ENCODE results near the gene KCNJ9.

KCNJ9 gene

GRCh38 chr1:160066829-160067745 lies 14.3 kb upstream of the KCNJ9 start:
- DNase-seq (ENCODE audit: low read depth): no peak

GRCh38 chr1:160068225-160068624 lies 13.1 kb upstream of the KCNJ9 start:
- DNase-seq (ENCODE audit: low read depth): no peak

- DNase-seq (ENCODE audit: low read depth): no peak
These were observed 11.7 kb upstream of the KCNJ9 start, which contains the start of gene KCNJ10 for GRCh38 chr1:160069460-160070231. Gene KCNJ10, minus strand, starts transcription at chr1:160070160. Its CDS starts 27,628 bp downstream, at chr1:160042532.

GRCh38 chr1:160070243-160071163 lies 10.8 kb upstream of the KCNJ9 start:
- DNase-seq (ENCODE audit: low read depth): peak; percentile 62

GRCh38 chr1:160071289-160071688 lies 10.0 kb upstream of the KCNJ9 start:
- DNase-seq (ENCODE audit: low read depth): no peak

GRCh38 chr1:160074865-160075264 lies 6.5 kb upstream of the KCNJ9 start:
- DNase-seq (ENCODE audit: low read depth): no peak

GRCh38 chr1:160075836-160076235 lies 5.5 kb upstream of the KCNJ9 start:
- no peak for DNase-seq (ENCODE audit: low read depth)

- DNase-seq (ENCODE audit: low read depth): no peak
These were observed 5.0 kb upstream of the KCNJ9 start for GRCh38 chr1:160076295-160076694.

GRCh38 chr1:160077486-160077885 lies 3.9 kb upstream of the KCNJ9 start:
- DNase-seq (ENCODE audit: low read depth): no peak

GRCh38 chr1:160078512-160079195 lies 2.7 kb upstream of the KCNJ9 start:
- peak; percentile 36 for DNase-seq (ENCODE audit: low read depth)

GRCh38 chr1:160079448-160079847 lies 1.9 kb upstream of the KCNJ9 start:
- no peak for DNase-seq (ENCODE audit: low read depth)

- DNase-seq (ENCODE audit: low read depth): no peak
These were observed 797 bp upstream of the KCNJ9 start for GRCh38 chr1:160080381-160081100.

- no peak for DNase-seq (ENCODE audit: low read depth)
These were observed 1.1 kb downstream of the KCNJ9 start for GRCh38 chr1:160082487-160082886.

GRCh38 chr1:160082926-160083325 lies 1.6 kb downstream of the KCNJ9 start:
- no peak for DNase-seq (ENCODE audit: low read depth)

GRCh38 chr1:160083968-160084770 lies 2.8 kb downstream of the KCNJ9 start:
- peak; percentile 49 for DNase-seq (ENCODE audit: low read depth)

- no peak for DNase-seq (ENCODE audit: low read depth)
These were observed 3.5 kb downstream of the KCNJ9 start for GRCh38 chr1:160084771-160085321.

- DNase-seq (ENCODE audit: low read depth): peak; percentile 69
These were observed 4.5 kb downstream of the KCNJ9 start for GRCh38 chr1:160085686-160086455.

- no peak for DNase-seq (ENCODE audit: low read depth)
These were observed 5.1 kb downstream of the KCNJ9 start for GRCh38 chr1:160086456-160086892.

Measured in stimulated activated CD8-positive, alpha-beta memory T cell treated with anti-CD3 and anti-CD28 coated beads, Interleukin-12 subunit alpha, Interleukin-12 subunit beta, amount 100 ng/mL, for 1 hour (primary cell).